Middle frontal gyrus (tissue), 1 donor: ENCODE data around the gene CELF2.

ENCODE experiments used
- DNase-seq: peaks from one replicate; pipeline ENCODE4 v3.0.0-alpha.2; 2015; ENCODE audit warnings: low spot score; ENCODE audit errors: extremely low spot score

Gene CELF2

GRCh38 chr10:11219431-11219830 is 201.8 kb downstream of the CELF2 start:
- no peak for DNase-seq

- DNase-seq: no peak
Measured at GRCh38 chr10:11223081-11223480, 205.4 kb downstream of the CELF2 start.

- no peak for DNase-seq
Measured at GRCh38 chr10:11223507-11224140, 206.0 kb downstream of the CELF2 start.

GRCh38 chr10:11224321-11224720 is 206.6 kb downstream of the CELF2 start:
- DNase-seq: no peak

GRCh38 chr10:11224792-11225416 is 207.2 kb downstream of the CELF2 start:
- DNase-seq: no peak

- DNase-seq: no peak
Measured at GRCh38 chr10:11225935-11226334, 208.3 kb downstream of the CELF2 start.

- no peak for DNase-seq
Measured at GRCh38 chr10:11227103-11227502, 209.4 kb downstream of the CELF2 start.

- DNase-seq: no peak
Measured at GRCh38 chr10:11229893-11230292, 212.2 kb downstream of the CELF2 start.

- no peak for DNase-seq
Measured at GRCh38 chr10:11230498-11231167, 213.0 kb downstream of the CELF2 start.

GRCh38 chr10:11231285-11231684 is 213.6 kb downstream of the CELF2 start:
- no peak for DNase-seq

- no peak for DNase-seq
Measured at GRCh38 chr10:11232222-11232961, 214.7 kb downstream of the CELF2 start.

GRCh38 chr10:11234857-11235531 is 217.3 kb downstream of the CELF2 start:
- DNase-seq: no peak

- no peak for DNase-seq
Measured at GRCh38 chr10:11235771-11236170, 218.1 kb downstream of the CELF2 start.

GRCh38 chr10:11236234-11236633 is 218.6 kb downstream of the CELF2 start:
- no peak for DNase-seq

GRCh38 chr10:11237571-11237970 is 219.9 kb downstream of the CELF2 start:
- no peak for DNase-seq

GRCh38 chr10:11238893-11239292 is 221.2 kb downstream of the CELF2 start:
- no peak for DNase-seq

GRCh38 chr10:11240641-11241040 is 223.0 kb downstream of the CELF2 start:
- DNase-seq: no peak

GRCh38 chr10:11242443-11243387 is 225.0 kb downstream of the CELF2 start:
- DNase-seq: no peak

- DNase-seq: no peak
Measured at GRCh38 chr10:11243425-11244222, 226.0 kb downstream of the CELF2 start.

- no peak for DNase-seq
Measured at GRCh38 chr10:11245095-11245479, 227.4 kb downstream of the CELF2 start.
